A549 (cell line): Measurements from ENCODE around the gene TMEM198. TPM values are rescaled to one million over a fixed set of nuclear protein-coding genes. Genes with fewer than 3 reads are reported as not detected.

ENCODE experiments used
- ATAC-seq, 2 experiments: fragments of 200-7000 bp in 1 of 2; fragments of >200 bp in 1 of 2; cut with Nextera tagmentation in 1 of 2; cut with Tn5 transposase in 1 of 2; 3 replicates each; pipeline versions ENCODE4 v1.8.0 to v1.9.1; 2018 to 2020; ENCODE audit warnings: mild to moderate bottlenecking in 1 of 2, moderate library complexity in 1 of 2
- CTCF ChIA-PET: fragments of 300-600 bp; sonication (Branson Sonifier 250); formaldehyde crosslinking; extraction: SDS; loops from one replicate; lab custom pipeline; 2021; ENCODE audit warnings: antibody characterized with exemption, inconsistent platforms; lab: Yijun Ruan, JAX
- POLR2A ChIA-PET: fragments of 350-600 bp; formaldehyde crosslinking; extraction: SDS; loops from one replicate; lab custom pipeline; 2021; ENCODE audit warnings: antibody characterized with exemption, inconsistent platforms; lab: Yijun Ruan, JAX
- DNase-seq, 2 experiments: peaks; one replicate each; pipeline versions ENCODE4 v3.0.0 to v3.0.0-alpha.2; 2011 to 2016; ENCODE audit warnings: low read depth in 1 of 2, low spot score in 1 of 2
- FAIRE-seq: peaks from 2 replicates; lab custom pipeline; 2011; peaks lifted over from hg19 to GRCh38; lab: Jason Lieb, UNC
- H3K27ac ChIP-seq, 2 experiments: fragments of >200 bp; sonication (Bioruptor Twin); formaldehyde crosslinking; 3 replicates each; pipeline ENCODE4 v1.5.1; 2016 to 2017
- H3K4me1 ChIP-seq: fragments of >200 bp; sonication (Bioruptor Twin); formaldehyde crosslinking; 3 replicates; pipeline ENCODE4 v1.6.1; 2016
- H3K4me2 ChIP-seq: fragments of >200 bp; sonication (Bioruptor Twin); formaldehyde crosslinking; 3 replicates; pipeline ENCODE4 v1.6.1; 2016
- H3K4me3 ChIP-seq: fragments of >200 bp; sonication (Bioruptor Twin); formaldehyde crosslinking; 3 replicates; pipeline ENCODE4 v1.5.1; 2016
- H3K9me3 ChIP-seq: fragments of >200 bp; sonication (Bioruptor Twin); formaldehyde crosslinking; 3 replicates; pipeline ENCODE4 v1.6.1; 2016
- CBX2 ChIP-seq: fragments of 200-600 bp; sonication (generic); IDR thresholded peaks from 2 replicates; pipeline ENCODE4 v1.6.1; 2016; ENCODE audit warnings: low read depth, mild to moderate bottlenecking, borderline replicate concordance
- CBX8 ChIP-seq: fragments of 200-600 bp; sonication (generic); IDR thresholded peaks from 2 replicates; pipeline ENCODE4 v1.6.1; 2016
- CEBPB ChIP-seq, 2 experiments: fragments of >200 bp in 1 of 2; sonication (Bioruptor Twin) in 1 of 2; formaldehyde crosslinking in 1 of 2; IDR thresholded peaks; 2 replicates each; pipeline ENCODE4 v1.6.1; 2012 to 2016
- CHD4 ChIP-seq: fragments of 200-600 bp; sonication (generic); IDR thresholded peaks from 2 replicates; pipeline ENCODE4 v1.6.1; 2016; ENCODE audit warnings: antibody characterized with exemption, mild to moderate bottlenecking, borderline replicate concordance
- FOSB ChIP-seq: fragments of 250-450 bp; sonication (Bioruptor Pico); IDR thresholded peaks from 2 replicates; pipeline ENCODE4 v1.5.0; 2020; ENCODE audit warnings: mild to moderate bottlenecking, moderate library complexity
- FOSL2 ChIP-seq, 2 experiments: fragments of 450-650 bp in 1 of 2; fragments of >200 bp in 1 of 2; sonication (Bioruptor Twin) in 1 of 2; formaldehyde crosslinking; IDR thresholded peaks; 2 replicates each; pipeline versions ENCODE4 v1.5.0 to v1.6.1; 2016 to 2020; ENCODE audit warnings: mild to moderate bottlenecking in 1 of 2, moderate library complexity in 1 of 2
- GATA3 ChIP-seq: IDR thresholded peaks from 2 replicates; pipeline ENCODE4 v1.6.1; 2012; ENCODE audit warnings: borderline replicate concordance
- HOXA7 ChIP-seq: fragments of 250-450 bp; sonication (Bioruptor Pico); IDR thresholded peaks from 2 replicates; pipeline ENCODE4 v1.5.0; 2020; ENCODE audit warnings: mild to moderate bottlenecking, moderate library complexity
- HOXB5 ChIP-seq: fragments of 250-450 bp; sonication (Bioruptor Pico); IDR thresholded peaks from 2 replicates; pipeline ENCODE4 v1.5.0; 2020; ENCODE audit warnings: mild to moderate bottlenecking, moderate library complexity
- KDM1A ChIP-seq: fragments of 200-600 bp; sonication (generic); IDR thresholded peaks from 2 replicates; pipeline ENCODE4 v1.6.1; 2016; ENCODE audit warnings: low read depth, mild to moderate bottlenecking
- KDM5A ChIP-seq: fragments of 200-600 bp; sonication (generic); IDR thresholded peaks from 2 replicates; pipeline ENCODE4 v1.6.1; 2016; ENCODE audit warnings: antibody characterized with exemption, mild to moderate bottlenecking
- MAFK ChIP-seq: fragments of 450-650 bp; IDR thresholded peaks from 2 replicates; pipeline ENCODE4 v1.6.1; 2014; ENCODE audit not compliant: partially characterized antibody
- MAZ ChIP-seq: fragments of 150-350 bp; IDR thresholded peaks from 2 replicates; pipeline ENCODE4 v1.6.1; 2014; ENCODE audit warnings: antibody characterized with exemption, low read depth, low read length, borderline replicate concordance
- NFE2L2 ChIP-seq: fragments of 150-350 bp; conservative IDR thresholded peaks from 2 replicates; pipeline ENCODE4 v1.6.1; 2014; ENCODE audit warnings: low read length
- NR3C1 ChIP-seq: fragments of >200 bp; sonication (Bioruptor Twin); formaldehyde crosslinking; IDR thresholded peaks from 3 replicates; pipeline ENCODE4 v1.6.1; 2017
- POLR2A ChIP-seq: IDR thresholded peaks from 2 replicates; pipeline ENCODE4 v1.6.1; 2012; ENCODE audit warnings: mild to moderate bottlenecking, low read length
- POLR2AphosphoS2 ChIP-seq: conservative IDR thresholded peaks from 2 replicates; pipeline ENCODE4 v1.6.1; 2012; ENCODE audit warnings: low read length, improper control_type of control experiment, inconsistent platforms
- RAD21 ChIP-seq, 2 experiments: fragments of >200 bp in 1 of 2; sonication (Bioruptor Twin) in 1 of 2; formaldehyde crosslinking in 1 of 2; IDR thresholded peaks in 1 of 2; conservative IDR thresholded peaks in 1 of 2; 2 replicates in 1 of 2; 3 replicates in 1 of 2; pipeline ENCODE4 v1.6.1; 2012 to 2018; ENCODE audit warnings: inconsistent platforms in 1 of 2
- RFX5 ChIP-seq: fragments of 450-650 bp; IDR thresholded peaks from 2 replicates; pipeline ENCODE4 v1.7.1; 2014; ENCODE audit warnings: antibody characterized with exemption, mild to moderate bottlenecking, moderate library complexity
- RNF2 ChIP-seq: fragments of 200-600 bp; sonication (generic); IDR thresholded peaks from 2 replicates; pipeline ENCODE4 v1.6.1; 2016; ENCODE audit warnings: low read depth, mild to moderate bottlenecking, antibody characterized with exemption, moderate library complexity, borderline replicate concordance
- ZC3H11A ChIP-seq: fragments of 450-650 bp; IDR thresholded peaks from 2 replicates; pipeline ENCODE4 v1.6.1; 2014; ENCODE audit warnings: antibody characterized with exemption, mild to moderate bottlenecking
- ZNF302 ChIP-seq: fragments of 250-450 bp; sonication (Bioruptor Pico); IDR thresholded peaks from 2 replicates; pipeline ENCODE4 v1.9.0; 2021; ENCODE audit warnings: inconsistent platforms, mild to moderate bottlenecking, moderate library complexity
- ZSCAN20 ChIP-seq: fragments of 250-450 bp; sonication (Bioruptor Pico); IDR thresholded peaks from 2 replicates; pipeline ENCODE4 v1.8.0; 2022; ENCODE audit warnings: mild to moderate bottlenecking, moderate library complexity
- WGBS: methylation state at CpG from one replicate; pipeline ENCODE4 v1.1.6; 2017; ENCODE audit errors: missing lambda C conversion rate; 5-methylcytosine and 5-hydroxymethylcytosine counted together
- polyA plus RNA-seq, 4 experiments: library from polyadenylated mRNA; depleted of rRNA in 3 of 4; stranded (reverse); fragments of >200 nt; fragmentation: RNase III in 1 of 4; extraction: RNeasy Plus Mini Kit Qiagen cat#74134 plus additional on column Dnase treatment in 1 of 4; gene quantifications; 2 replicates in 3 of 4; 3 replicates in 1 of 4; pipeline ENCODE4 v1.2.3, GENCODE V29; 2011 to 2017
- TF ChIP-seq, protein P1 (sequence below): IDR thresholded peaks from 2 replicates; pipeline ENCODE4 v1.6.1; 2012
- TF ChIP-seq, protein P2 (sequence below): IDR thresholded peaks from 2 replicates; pipeline ENCODE4 v1.6.1; 2012
- TF ChIP-seq, protein P3 (sequence below): fragments of >200 bp; sonication (Bioruptor Twin); formaldehyde crosslinking; IDR thresholded peaks from 2 replicates; pipeline ENCODE4 v1.6.1; 2016
- TF ChIP-seq, protein P4 (sequence below): fragments of >200 bp; sonication (Bioruptor Twin); formaldehyde crosslinking; IDR thresholded peaks from 3 replicates; pipeline ENCODE4 v1.5.1; 2016
- TF ChIP-seq, protein P5 (sequence below): fragments of 250-450 bp; sonication (Bioruptor Pico); IDR thresholded peaks from 2 replicates; pipeline ENCODE4 v1.5.0; 2020; ENCODE audit warnings: low read depth, mild to moderate bottlenecking, moderate library complexity

TMEM198 gene
- polyA plus RNA-seq, 2 of the 4 experiments (the other 2 are of a cell fraction): 0.31 to 0.37 TPM

DNA sequence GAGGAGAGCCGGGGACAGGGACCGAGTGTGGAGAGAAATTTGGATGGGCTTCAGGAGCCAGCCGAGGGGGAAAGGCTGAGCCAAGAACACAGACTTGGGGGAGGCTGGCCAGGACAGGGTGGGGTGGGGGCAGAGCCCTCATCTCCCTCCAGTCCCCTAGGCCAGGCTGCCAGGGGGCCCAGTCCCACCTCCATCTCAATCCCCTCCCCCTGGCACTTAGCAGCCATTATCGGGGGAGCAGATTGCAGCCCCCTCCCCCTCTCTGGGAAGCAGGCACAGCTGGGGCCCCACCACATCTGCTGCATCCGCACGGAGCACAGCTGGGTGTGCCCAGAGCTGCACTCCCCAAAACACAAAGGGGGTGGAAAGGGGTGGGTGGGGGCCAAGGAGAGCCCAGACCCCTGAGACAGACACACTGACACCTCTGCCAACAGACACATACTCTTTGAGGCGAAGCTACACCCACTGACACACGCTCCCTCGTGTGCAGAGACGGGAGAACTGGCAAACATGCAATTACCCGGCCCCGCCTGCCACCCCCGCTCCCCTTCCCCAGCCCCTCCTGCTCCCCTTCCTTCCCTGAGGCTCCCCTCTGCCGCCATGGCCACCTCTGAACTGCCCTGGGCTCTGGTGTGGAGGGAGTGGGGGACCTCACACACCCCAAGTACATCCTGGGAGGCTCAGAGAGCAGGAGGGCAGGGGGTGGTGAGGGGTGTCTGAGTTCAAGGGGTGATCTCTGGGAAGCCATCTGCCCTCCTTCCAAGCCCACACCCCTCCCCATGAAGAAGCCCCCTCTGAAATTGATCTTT, 34.7 kb upstream of the TMEM198 start:
- FAIRE-seq (no peak), DNase-seq (no peak), ATAC-seq (peak; percentile 42 to 66)
- Histone ChIP-seq H3K27ac (peak overlapping the region in 1 of 2 experiments; percentile 80; a peak in 2 of 6 replicates), H3K4me2 (peak overlapping the region; percentile 82), H3K9me3 (no peaks in the 10 kb centered on the region), H3K4me1 (peaks cover 12% of the 10 kb centered on the region)
- ChIA-PET POLR2A (interaction anchor here (0.5 to 2.5 kb wide), 3 partner anchors 11 to 89 kb away, joined by 3 to 24 read pairs (median 3); partner anchors contain the start of gene GMPPA), CTCF (interaction anchor here (0.7 to 89.4 kb wide), 12 partner anchors 3 to 180 kb away, joined by 3 to 3291 read pairs (median 6); partner anchors contain the start of genes ASIC4, CHPF, DNPEP and GMPPA)
- WGBS: 36% methylated on average over 8 of the region's 14 CpGs
- TF ChIP-seq, protein P1, sequence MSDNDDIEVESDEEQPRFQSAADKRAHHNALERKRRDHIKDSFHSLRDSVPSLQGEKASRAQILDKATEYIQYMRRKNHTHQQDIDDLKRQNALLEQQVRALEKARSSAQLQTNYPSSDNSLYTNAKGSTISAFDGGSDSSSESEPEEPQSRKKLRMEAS: no peak
- TF ChIP-seq CBX2 (no peak), FOSB (CRISPR knock-in tag) (no peak), RFX5 (no peak), NFE2L2 (no peak), MAZ (no peak), KDM5A (no peak), CHD4 (no peak), HOXA7 (CRISPR knock-in tag) (no peak), MAFK (no peak), ZSCAN20 (CRISPR knock-in tag) (no peak), POLR2AphosphoS2 (no peak), KDM1A (no peak), RNF2 (no peak), ZNF302 (no peak)
- TF ChIP-seq, protein P2, sequence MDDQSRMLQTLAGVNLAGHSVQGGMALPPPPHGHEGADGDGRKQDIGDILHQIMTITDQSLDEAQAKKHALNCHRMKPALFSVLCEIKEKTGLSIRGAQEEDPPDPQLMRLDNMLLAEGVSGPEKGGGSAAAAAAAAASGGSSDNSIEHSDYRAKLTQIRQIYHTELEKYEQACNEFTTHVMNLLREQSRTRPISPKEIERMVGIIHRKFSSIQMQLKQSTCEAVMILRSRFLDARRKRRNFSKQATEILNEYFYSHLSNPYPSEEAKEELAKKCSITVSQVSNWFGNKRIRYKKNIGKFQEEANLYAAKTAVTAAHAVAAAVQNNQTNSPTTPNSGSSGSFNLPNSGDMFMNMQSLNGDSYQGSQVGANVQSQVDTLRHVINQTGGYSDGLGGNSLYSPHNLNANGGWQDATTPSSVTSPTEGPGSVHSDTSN: no peak
- TF ChIP-seq, all 56 proteins: peak for 0
- no peak overlapping the region; the same call in 2 of the 3 replicates for H3K4me3 ChIP-seq

DNA sequence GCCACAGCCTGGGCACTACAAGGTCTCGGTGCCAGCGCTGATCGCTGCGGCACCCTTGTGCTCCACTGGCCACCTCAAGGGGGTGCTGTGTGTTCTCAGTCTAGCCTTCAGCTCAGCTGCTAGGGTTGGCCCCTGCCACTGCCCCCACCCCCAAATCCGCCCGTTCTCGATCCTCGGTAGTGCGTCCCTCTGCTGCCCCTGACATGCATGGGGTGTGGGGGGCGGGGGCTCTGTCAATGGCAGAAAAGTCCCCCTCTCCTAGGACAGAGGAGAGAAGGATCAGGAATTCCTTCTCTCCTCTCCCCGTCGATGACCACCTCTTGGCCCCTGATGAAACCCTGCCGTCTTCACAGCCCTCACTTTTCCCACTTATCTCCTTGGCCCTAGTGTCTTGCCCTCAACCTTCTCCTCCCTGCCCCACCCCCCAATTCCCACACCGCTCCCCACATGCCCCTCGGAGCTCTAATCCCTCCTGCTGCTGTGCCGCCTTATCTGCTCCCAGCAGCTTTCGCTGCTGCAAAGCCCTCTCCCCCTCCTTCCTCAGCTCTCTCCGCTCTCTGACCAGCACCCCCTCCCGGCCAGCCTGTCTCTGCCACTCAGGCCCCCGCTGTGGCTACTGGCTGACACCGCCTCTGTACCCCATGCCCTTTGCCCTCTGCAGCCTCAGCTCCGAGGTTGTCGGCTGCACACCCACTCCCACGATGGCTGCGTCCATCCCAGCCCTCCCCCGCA, 33.9 kb upstream of the TMEM198 start:
- DNase-seq (peak in 1 of 2 experiments; percentile 63), FAIRE-seq (no peak), ATAC-seq (peak; percentile 83 to 93)
- Histone ChIP-seq H3K9me3 (no peaks in the 10 kb centered on the region), H3K4me3 (peak overlapping the region; percentile 38), H3K27ac (peak overlapping the region in 1 of 2 experiments; percentile 80; a peak in 3 of 6 replicates), H3K4me2 (peak overlapping the region; percentile 82), H3K4me1 (peaks cover 12% of the 10 kb centered on the region)
- CTCF ChIA-PET: interaction anchor here (0.6 to 89.4 kb wide), 19 partner anchors 4 to 698 kb away, joined by 3 to 3291 read pairs (median 4); partner anchors contain the start of genes ASIC4, CHPF, DNPEP and GMPPA
- POLR2A ChIA-PET: interaction anchor here (0.5 to 2.5 kb wide), 7 partner anchors 10 to 122 kb away, joined by 3 to 24 read pairs (median 3); partner anchors contain the start of genes DNPEP and GMPPA
- 7% methylated on average over 21 of the region's 26 CpGs for WGBS
- TF ChIP-seq GATA3 (no peak), ZNF302 (no peak), FOSL2 (IDR thresholded peaks at IDR 0.05) (no peak), FOSL2 (CRISPR knock-in tag; IDR thresholded peaks at IDR 0.05) (no peak), FOSB (CRISPR knock-in tag) (no peak), ZC3H11A (no peak), CEBPB (IDR thresholded peaks at IDR 0.05) (no peak), POLR2A (no peak), RAD21 (conservative IDR thresholded peaks at IDR 0.05 in 1 of 2, IDR thresholded peaks at IDR 0.05 in 1 of 2) (peak; percentile 33 to 42; a peak in 4 of 5 replicates), CBX8 (no peak), MAZ (no peak), RFX5 (no peak), KDM1A (no peak), HOXB5 (CRISPR knock-in tag) (no peak), NR3C1 (no peak)
- TF ChIP-seq, protein P3, sequence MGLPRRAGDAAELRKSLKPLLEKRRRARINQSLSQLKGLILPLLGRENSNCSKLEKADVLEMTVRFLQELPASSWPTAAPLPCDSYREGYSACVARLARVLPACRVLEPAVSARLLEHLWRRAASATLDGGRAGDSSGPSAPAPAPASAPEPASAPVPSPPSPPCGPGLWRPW: no peak
- TF ChIP-seq, protein P4, sequence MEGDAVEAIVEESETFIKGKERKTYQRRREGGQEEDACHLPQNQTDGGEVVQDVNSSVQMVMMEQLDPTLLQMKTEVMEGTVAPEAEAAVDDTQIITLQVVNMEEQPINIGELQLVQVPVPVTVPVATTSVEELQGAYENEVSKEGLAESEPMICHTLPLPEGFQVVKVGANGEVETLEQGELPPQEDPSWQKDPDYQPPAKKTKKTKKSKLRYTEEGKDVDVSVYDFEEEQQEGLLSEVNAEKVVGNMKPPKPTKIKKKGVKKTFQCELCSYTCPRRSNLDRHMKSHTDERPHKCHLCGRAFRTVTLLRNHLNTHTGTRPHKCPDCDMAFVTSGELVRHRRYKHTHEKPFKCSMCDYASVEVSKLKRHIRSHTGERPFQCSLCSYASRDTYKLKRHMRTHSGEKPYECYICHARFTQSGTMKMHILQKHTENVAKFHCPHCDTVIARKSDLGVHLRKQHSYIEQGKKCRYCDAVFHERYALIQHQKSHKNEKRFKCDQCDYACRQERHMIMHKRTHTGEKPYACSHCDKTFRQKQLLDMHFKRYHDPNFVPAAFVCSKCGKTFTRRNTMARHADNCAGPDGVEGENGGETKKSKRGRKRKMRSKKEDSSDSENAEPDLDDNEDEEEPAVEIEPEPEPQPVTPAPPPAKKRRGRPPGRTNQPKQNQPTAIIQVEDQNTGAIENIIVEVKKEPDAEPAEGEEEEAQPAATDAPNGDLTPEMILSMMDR: peak; percentile 65
- TF ChIP-seq, protein P1: 0 out of 2 replicates have a peak, but pooled peaks have one; percentile 17
- TF ChIP-seq, protein P5, sequence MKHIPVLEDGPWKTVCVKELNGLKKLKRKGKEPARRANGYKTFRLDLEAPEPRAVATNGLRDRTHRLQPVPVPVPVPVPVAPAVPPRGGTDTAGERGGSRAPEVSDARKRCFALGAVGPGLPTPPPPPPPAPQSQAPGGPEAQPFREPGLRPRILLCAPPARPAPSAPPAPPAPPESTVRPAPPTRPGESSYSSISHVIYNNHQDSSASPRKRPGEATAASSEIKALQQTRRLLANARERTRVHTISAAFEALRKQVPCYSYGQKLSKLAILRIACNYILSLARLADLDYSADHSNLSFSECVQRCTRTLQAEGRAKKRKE: no peak
